Measurements from ENCODE around the gene C2orf76. TPM values are rescaled to one million over a fixed set of nuclear protein-coding genes. Genes with fewer than 3 reads are reported as not detected.
"Not testable (repeated sequence)": the region's sequence is repeated elsewhere in the genome, so short reads cannot be mapped to it uniquely, and the experiment has no call there.

The C2orf76 gene
- 1 to 10 TPM; 5.3 to 6.8 TPM for total RNA-seq
- long read RNA-seq, partial matches to known transcripts = 0 of 2 reads
- long read RNA-seq, other reads (novel, unspliced or antisense) = 1 of 2 reads

DNA sequence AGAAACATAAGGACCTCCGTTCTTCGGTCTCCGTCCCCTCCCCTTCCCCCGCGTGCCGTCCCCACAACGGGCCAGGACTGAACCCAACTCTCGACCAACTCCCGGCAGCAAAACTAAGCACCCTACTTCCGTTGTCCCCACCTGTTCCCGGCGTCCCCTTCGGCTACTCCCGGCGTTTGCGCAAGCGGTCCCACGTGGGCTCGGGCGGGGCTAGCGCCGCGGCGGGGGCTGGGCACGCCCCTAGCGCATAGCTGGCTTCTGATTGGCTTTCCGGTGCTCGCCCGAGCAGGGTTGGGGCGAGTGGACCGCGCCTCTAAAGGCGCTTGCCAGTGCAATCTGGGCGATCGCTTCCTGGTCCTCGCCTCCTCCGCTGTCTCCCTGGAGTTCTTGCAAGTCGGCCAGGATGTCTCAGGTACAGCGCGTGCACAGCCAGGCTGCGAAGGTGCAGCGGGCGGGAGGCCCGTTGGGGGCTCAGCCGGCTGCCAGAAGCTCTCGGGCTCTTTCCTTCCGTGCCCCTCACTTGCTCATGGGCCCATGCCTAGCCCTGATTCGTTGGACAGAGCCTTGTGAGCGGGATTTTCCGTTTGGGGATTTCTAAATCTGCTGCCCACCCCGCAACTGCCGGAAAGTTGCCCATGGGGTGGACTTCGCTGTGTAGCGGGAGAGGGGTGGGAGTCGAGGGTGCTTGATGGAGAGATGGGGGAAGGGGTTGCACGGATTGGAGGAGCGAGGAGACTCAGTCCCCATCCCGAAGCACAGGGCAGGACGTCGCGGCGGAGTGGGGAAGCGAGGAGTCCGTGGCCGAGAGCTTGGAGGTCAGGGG is at the start of gene C2orf76, which contains the start of gene DBI:
C2orf76 (minus strand) TSS at position 186 of the 823 bp plus-strand sequence. CDS start 26,875 bp downstream, outside the sequence.
DBI (plus strand) TSS at position 329 of the 823 bp plus-strand sequence; CDS start at position 404, 75 bp downstream.
- intact Hi-C loops (cut with DNase I, micrococcal nuclease) = no loop called here
- ATAC-seq = peak; percentile 90
- peak; percentile 96 for DNase-seq

DNA sequence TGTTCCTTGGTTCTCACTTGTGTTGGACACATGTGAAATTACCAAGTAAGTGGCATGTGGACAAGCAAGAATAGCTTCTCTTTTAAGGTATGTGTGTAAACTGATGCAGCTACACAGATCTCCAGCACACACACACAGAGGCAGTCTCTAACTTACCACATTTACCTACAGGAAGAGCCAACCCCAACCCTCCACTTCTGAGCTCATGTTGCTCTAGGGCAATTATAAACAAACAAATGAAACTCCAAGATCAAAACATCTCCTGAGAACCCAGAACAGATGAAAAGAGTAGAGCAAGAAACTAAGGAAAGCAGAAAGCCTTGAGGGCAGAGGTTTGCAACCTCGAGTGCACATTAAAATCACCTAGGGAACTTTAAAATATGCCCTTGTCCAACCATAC is 49.0 kb upstream of the C2orf76 start:
- ATAC-seq = no peak
- intact Hi-C loops (cut with DNase I, micrococcal nuclease) = no loop called here
- no peak for DNase-seq

DNA sequence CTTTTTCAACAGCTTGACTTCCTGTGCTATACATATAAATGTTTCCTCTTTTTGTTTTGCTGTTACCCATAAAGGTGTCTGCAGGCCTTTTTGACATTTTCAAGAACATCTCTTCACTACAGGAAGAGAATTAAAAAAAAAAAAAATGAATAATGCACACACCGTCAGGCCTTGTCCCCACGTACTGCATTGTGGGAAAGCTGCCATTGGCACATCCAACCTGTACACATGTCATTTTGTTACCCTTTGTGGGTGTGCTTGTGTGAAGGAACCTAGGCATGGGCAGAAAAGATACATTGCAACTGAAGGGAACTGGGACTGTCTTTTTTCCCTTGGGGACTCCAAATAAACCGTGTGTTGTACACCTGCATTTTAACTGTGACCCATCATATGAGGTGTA is 48.3 kb upstream of the C2orf76 start:
- ATAC-seq = no peak
- intact Hi-C loops (cut with DNase I, micrococcal nuclease) = no loop called here

GRCh38 chr2:119409506-119409905 is 42.9 kb upstream of the C2orf76 start:
- ATAC-seq (no peak), DNase-seq (no peak)
- intact Hi-C loops (cut with DNase I, micrococcal nuclease) = loop anchor here (10.0 kb wide), 2 partner anchors 65 to 245 kb away; no protein-coding TSS in a partner anchor

More for the DNA sequence above, 48.3 kb upstream of the C2orf76 start:
- no peak for DNase-seq

- peak; percentile 84 for ATAC-seq
- intact Hi-C loops (cut with DNase I, micrococcal nuclease) = loop anchor here (10.0 kb wide), 2 partner anchors 67 to 247 kb away; no protein-coding TSS in a partner anchor
- DNase-seq = peak; percentile 35 to 41
Measured at GRCh38 chr2:119408221-119408619, 41.6 kb upstream of the C2orf76 start.

- ATAC-seq = peak; percentile 66
- no peak for DNase-seq
- intact Hi-C loops (cut with DNase I, micrococcal nuclease) = loop anchor here (2.0 to 10.0 kb wide), 3 partner anchors 67 to 247 kb away; no protein-coding TSS in a partner anchor
Measured at GRCh38 chr2:119407430-119408220, 41.0 kb upstream of the C2orf76 start.

DNA sequence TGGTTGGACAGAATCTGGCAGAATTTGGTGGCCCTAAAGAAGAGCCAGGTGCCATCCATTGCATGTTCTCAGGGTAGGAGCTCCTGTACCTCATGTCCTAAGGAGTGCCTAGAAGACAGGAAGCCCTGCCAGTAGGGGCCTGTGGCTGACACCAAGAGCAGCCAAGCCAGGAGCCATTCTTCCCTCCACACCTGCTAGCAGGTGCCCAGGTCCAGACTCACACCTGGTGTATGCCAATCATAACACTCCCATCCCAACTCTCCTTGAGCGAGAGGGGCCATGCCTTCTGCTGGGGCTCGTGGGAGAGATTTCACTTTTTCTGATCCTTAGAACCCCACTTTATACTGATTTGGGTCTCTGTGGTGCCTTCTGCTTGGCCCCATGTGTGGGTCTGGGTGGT is 38.5 kb upstream of the C2orf76 start:
- DNase-seq (no peak), ATAC-seq (no peak)
- intact Hi-C loops (cut with DNase I, micrococcal nuclease) = loop anchor here (10.0 kb wide), 2 partner anchors 70 to 250 kb away; no protein-coding TSS in a partner anchor

DNA sequence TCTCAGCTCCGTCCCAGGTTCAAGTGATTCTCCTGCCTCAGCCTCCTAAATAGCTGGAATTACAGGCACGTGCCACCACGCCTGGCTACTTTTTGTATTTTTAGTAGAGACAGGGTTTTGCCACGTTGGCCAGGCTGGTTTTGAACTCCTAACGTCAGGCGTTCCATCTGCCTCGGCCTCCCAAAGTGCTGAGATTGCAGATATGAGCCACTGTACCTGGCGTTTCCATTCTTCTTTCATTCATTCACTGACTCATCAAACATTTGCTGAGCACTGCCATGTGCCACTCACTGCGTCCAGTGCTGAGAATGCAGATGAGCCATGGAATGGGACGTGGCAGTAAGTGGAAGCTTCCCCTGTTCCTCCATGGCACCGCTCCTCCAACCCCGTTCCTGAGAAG is 37.0 kb upstream of the C2orf76 start:
- ATAC-seq, DNase-seq: not testable (repeated sequence)
- intact Hi-C loops (cut with DNase I, micrococcal nuclease) = loop anchor here (10.0 kb wide), 2 partner anchors 71 to 251 kb away; no protein-coding TSS in a partner anchor

DNA sequence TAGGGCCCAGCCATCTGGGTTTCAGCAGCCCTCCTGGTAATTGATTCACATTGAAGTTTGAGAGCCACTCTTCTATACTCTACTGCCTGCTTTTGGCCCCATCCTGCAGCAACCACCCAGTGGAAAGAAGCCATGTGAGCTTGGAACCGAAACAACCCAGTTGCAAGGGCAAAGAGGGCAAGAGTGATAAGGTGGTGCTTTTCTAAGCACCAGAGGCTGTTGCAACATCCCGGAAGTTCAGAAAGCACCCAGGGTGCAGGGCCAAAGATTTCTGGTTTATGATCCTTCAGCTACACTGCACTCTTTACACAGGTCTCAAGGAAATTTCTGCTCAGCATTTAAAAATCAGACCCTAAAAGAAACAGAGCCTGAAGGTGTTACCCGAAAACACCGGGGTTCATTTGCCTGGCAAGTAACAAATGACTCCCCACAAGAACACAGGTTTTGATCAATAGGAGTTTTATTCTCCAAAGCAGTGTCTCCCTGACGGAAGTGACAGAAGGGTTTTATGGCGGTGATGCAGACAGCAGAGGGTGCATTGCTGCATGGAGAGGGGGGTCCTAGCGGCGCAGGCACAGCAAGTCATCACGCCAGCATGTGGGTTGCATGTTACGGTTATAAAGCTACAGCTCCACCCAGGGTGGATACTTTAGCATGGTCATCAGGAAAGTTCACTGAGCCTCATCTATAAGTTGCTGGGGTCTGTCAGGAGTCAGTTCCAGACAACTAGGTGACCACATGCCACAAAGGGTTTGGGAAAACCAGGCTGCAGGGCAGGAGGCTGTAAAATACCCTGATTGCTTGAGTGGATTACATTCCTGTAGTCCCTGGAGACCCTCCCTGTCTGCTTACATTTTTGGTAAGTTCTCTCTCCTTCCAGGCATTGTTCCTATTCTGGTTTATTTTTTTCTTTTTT is 36.3 kb upstream of the C2orf76 start:
- intact Hi-C loops (cut with DNase I, micrococcal nuclease) = loop anchor here (10.0 kb wide), 2 partner anchors 72 to 252 kb away; no protein-coding TSS in a partner anchor
- ATAC-seq = peak; percentile 93

GRCh38 chr2:119402106-119402505 is 35.5 kb upstream of the C2orf76 start:
- intact Hi-C loops (cut with DNase I, micrococcal nuclease) = loop anchor here (10.0 kb wide), 2 partner anchors 73 to 253 kb away; no protein-coding TSS in a partner anchor
- ATAC-seq = no peak
- DNase-seq = no peak

More for the DNA sequence above, 36.3 kb upstream of the C2orf76 start:
- DNase-seq = peak; percentile 51 to 83

- intact Hi-C loops (cut with DNase I, micrococcal nuclease) = no loop called here
- DNase-seq = no peak
- no peak for ATAC-seq
Measured at GRCh38 chr2:119397196-119397595, 30.6 kb upstream of the C2orf76 start.

DNA sequence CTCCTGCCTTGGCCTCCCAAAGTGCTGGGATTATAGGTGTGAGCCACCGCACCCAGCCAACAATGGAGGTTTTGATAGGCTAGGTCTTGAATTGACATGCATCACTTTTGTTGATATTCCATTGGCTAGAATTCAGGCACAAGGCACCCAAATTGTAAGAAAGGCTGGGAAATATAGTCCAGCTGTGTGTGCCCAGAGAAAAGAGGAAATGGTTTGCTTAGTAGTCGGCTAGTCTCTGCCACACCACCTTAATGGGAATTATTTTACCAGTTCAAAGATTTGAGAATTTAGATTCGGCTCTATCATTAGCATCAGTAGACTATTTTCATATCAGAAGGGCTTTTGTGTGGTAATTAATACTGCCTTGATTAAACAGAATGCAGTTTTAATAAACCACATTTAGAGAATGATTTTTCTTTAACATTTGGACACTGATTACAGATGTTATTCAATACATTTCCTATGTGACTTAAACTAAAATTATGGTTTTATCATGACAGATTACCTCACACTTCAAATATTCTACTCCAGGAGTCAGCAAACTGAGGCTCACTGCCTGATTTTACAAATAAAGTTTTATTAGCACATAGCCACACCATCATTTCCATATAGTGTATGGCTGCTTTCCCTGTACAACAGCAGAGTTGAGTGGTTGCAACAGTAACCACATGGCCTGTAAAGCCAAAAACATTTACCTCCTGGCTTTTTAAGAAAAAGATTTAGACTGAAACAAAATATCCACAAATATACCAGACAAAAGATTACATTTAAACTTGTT is 27.5 kb upstream of the C2orf76 start:
- intact Hi-C loops (cut with DNase I, micrococcal nuclease) = no loop called here
- no peak for ATAC-seq

GRCh38 chr2:119389615-119390306 is 23.1 kb upstream of the C2orf76 start:
- peak; percentile 50 to 52 for DNase-seq
- no peak for ATAC-seq
- intact Hi-C loops (cut with DNase I, micrococcal nuclease) = no loop called here

More for the DNA sequence above, 27.5 kb upstream of the C2orf76 start:
- DNase-seq = no peak

DNA sequence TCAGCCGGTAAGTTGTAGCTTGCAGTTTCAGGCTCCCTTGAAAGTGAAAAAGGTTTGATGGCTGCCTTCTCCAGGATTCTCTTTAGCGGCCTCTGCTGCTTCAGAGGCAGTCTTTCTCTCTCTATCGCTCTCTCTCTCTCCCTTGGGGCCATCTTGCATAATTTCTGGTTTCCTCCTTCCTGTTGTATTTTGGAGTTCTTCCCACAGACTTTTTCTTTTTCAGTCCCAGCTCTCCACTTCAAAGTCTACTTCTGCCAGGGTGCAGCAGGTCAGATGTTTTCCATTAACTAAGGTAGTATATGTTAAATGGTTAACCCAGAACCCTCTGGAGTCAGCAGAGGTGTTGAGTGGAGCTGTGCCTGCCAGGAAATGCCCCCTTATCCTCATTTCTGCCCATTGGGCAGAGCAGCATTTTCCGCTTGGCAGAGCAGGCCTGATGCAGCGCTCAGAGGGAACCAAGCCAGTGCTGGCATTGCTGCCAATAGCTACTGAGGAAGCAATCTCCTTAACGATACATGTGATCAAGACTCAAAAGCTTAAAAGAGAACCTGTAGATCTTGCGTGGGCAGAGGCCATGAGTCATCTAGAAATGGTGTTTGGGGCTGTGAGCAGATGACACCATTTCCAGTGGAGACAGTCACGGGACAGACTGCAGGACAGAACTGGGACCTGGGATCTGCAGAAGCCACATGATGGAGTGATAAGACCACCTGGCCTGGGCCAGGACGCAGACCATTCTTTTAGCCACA is 20.9 kb upstream of the C2orf76 start:
- DNase-seq (peak; percentile 41 to 44), ATAC-seq (peak; percentile 79)
- intact Hi-C loops (cut with DNase I, micrococcal nuclease) = no loop called here

DNA sequence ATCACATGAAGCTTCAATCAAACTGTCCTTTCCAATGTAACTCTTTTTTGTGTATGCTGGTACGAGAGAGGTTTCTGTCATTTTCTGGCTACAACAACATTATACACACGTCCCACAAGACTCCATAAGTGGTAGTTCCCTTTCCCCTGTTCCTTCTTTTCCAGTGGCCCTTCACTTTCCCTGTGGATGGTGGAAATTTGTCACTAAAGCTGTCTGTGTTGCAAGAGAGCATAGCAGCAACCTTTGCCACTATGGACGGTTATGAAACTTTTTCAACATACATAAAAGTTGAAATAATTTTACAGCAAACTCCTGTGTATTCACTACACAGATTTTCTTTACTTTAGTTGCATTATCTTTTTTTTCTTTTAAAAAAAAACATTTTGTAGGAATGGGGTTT is 18.8 kb upstream of the C2orf76 start:
- ATAC-seq = no peak
- no peak for DNase-seq
- intact Hi-C loops (cut with DNase I, micrococcal nuclease) = no loop called here

GRCh38 chr2:119384971-119385370 is 18.3 kb upstream of the C2orf76 start:
- intact Hi-C loops (cut with DNase I, micrococcal nuclease) = no loop called here
- ATAC-seq (no peak), DNase-seq (no peak)
